SU-DHL-6 (cell line): Measurements from ENCODE around the gene CGB8.

Source experiments
- H2AFZ ChIP-seq: fragments of 200-600 bp; sonication (generic); 2 replicates; pipeline ENCODE4 v1.6.1; 2014; ENCODE audit warnings: low read depth, mild to moderate bottlenecking, moderate library complexity, mixed read lengths, antibody characterized with exemption, low read length; ENCODE audit not compliant: severe bottlenecking
- H3F3A ChIP-seq: fragments of 200-600 bp; shearing (Covaris generic); 2 replicates; pipeline ENCODE4 v1.6.0; 2016; ENCODE audit warnings: antibody characterized with exemption, mild to moderate bottlenecking; ENCODE audit not compliant: insufficient read depth
- H3K27ac ChIP-seq: fragments of 200-600 bp; sonication (generic); 2 replicates; pipeline ENCODE4 v1.5.1; 2016; ENCODE audit warnings: low read depth, mild to moderate bottlenecking, low read length, moderate library complexity, mixed read lengths
- H3K27me3 ChIP-seq: fragments of 200-600 bp; sonication (generic), shearing (Covaris generic); 2 replicates; pipeline ENCODE4 v1.6.0; 2014; ENCODE audit warnings: mild to moderate bottlenecking, low read length
- H3K36me3 ChIP-seq: fragments of 200-600 bp; sonication (generic); 2 replicates; pipeline ENCODE4 v1.6.1; 2014; ENCODE audit warnings: mild to moderate bottlenecking, low read length, mixed read lengths
- H3K4me2 ChIP-seq: fragments of 300-600, 200-600 bp; shearing (Covaris generic), sonication (generic); 2 replicates; pipeline ENCODE4 v1.6.0; 2014; ENCODE audit warnings: low read length, low read depth, mild to moderate bottlenecking; ENCODE audit not compliant: poor library complexity, severe bottlenecking
- H3K4me3 ChIP-seq: fragments of 200-600 bp; sonication (generic); 2 replicates; pipeline ENCODE4 v1.5.1; 2014; ENCODE audit warnings: antibody characterized with exemption, low read length, mild to moderate bottlenecking, mixed read lengths; ENCODE audit not compliant: insufficient read depth, poor library complexity, severe bottlenecking
- H3K79me2 ChIP-seq: fragments of 200-600 bp; sonication (generic); 2 replicates; pipeline ENCODE4 v1.6.1; 2014; ENCODE audit warnings: mild to moderate bottlenecking, low read length, moderate library complexity; ENCODE audit not compliant: insufficient read depth
- H3K9ac ChIP-seq: fragments of 200-600 bp; sonication (generic); 2 replicates; pipeline ENCODE4 v1.7.0; 2014; ENCODE audit warnings: mild to moderate bottlenecking, low read length
- H3K9me2 ChIP-seq: fragments of 200-600 bp; sonication (generic); replicated peaks from 2 replicates; pipeline ENCODE4 v1.6.1; 2014; ENCODE audit warnings: low read length; ENCODE audit not compliant: insufficient read depth
- H3K9me3 ChIP-seq: fragments of 200-600 bp; sonication (generic); 2 replicates; pipeline ENCODE4 v1.6.1; 2014; ENCODE audit warnings: low read length, mixed read lengths; ENCODE audit not compliant: insufficient read depth
- H4K20me1 ChIP-seq: fragments of 200-600 bp; sonication (generic); 2 replicates; pipeline ENCODE4 v1.6.1; 2014; ENCODE audit warnings: low read depth, mild to moderate bottlenecking, antibody characterized with exemption, low read length, moderate library complexity, mixed read lengths
- CTCF ChIP-seq: fragments of 200-600 bp; sonication (generic); IDR thresholded peaks from one replicate; pipeline ENCODE4 v1.5.1; 2017; ENCODE audit warnings: antibody characterized with exemption, mild to moderate bottlenecking, low read length, moderate library complexity; ENCODE audit not compliant: insufficient read depth, poor library complexity, severe bottlenecking
- EZH2phosphoT487 ChIP-seq: fragments of 200-600 bp; sonication (generic), shearing (Covaris generic); conservative IDR thresholded peaks from 2 replicates; pipeline ENCODE4 v1.6.1; 2018; ENCODE audit warnings: mild to moderate bottlenecking, antibody characterized with exemption, low read length, moderate library complexity, mixed read lengths

The CGB8 gene

GRCh38 chr19:49065905-49066512 is 17.1 kb upstream of the CGB8 start:
- Histone ChIP-seq H3K4me3 (no peak overlapping the region), H3K9me3 (no peaks in the 10 kb centered on the region), H3K9ac (no peak overlapping the region), H3K27me3 (no peaks in the 10 kb centered on the region), H3K79me2 (no peaks in the 10 kb centered on the region), H3K27ac (no peak overlapping the region), H3K36me3 (no peaks in the 10 kb centered on the region), H3K9me2 (no peaks in the 10 kb centered on the region), H2AFZ (no peak overlapping the region), H4K20me1 (no peaks in the 10 kb centered on the region), H3K4me2 (no peak overlapping the region), H3F3A (no peaks in the 10 kb centered on the region)
- no peak for TF ChIP-seq CTCF
- no peak for TF ChIP-seq EZH2phosphoT487

- Histone ChIP-seq H3K4me3 (no peak within 1 kb of the TSS), H3K36me3 (no peaks in the 10 kb centered on the region), H2AFZ (no peak within 1 kb of the TSS), H3K9me3 (no peaks in the 10 kb centered on the region), H4K20me1 (no peaks in the 10 kb centered on the region), H3K4me2 (no peak within 1 kb of the TSS), H3K79me2 (no peaks in the 10 kb centered on the region), H3K27ac (no peak within 1 kb of the TSS), H3K9me2 (no peaks in the 10 kb centered on the region), H3F3A (no peaks in the 10 kb centered on the region), H3K27me3 (no peaks in the 10 kb centered on the region), H3K9ac (no peak within 1 kb of the TSS)
- no peak for TF ChIP-seq CTCF
- no peak for TF ChIP-seq EZH2phosphoT487
Measured at GRCh38 chr19:49064768-49065611, 16.1 kb upstream of the CGB8 start, which contains the start of gene NTF4. NTF4 (minus strand) TSS chr19:49064818; CDS start chr19:49061997, 2,821 bp downstream.

- no peaks in the 10 kb centered on the region for H3K9me2 ChIP-seq
- H2AFZ ChIP-seq: no peak overlapping the region
- H3K36me3 ChIP-seq: no peaks in the 10 kb centered on the region
- no peak overlapping the region for H3K4me3 ChIP-seq
- no peaks in the 10 kb centered on the region for H3K27me3 ChIP-seq
- no peak overlapping the region for H3K4me2 ChIP-seq
- no peaks in the 10 kb centered on the region for H3F3A ChIP-seq
- TF ChIP-seq EZH2phosphoT487 (no peak), CTCF (no peak)
- H4K20me1 ChIP-seq: no peaks in the 10 kb centered on the region
- H3K9me3 ChIP-seq: no peaks in the 10 kb centered on the region
- no peak overlapping the region for H3K9ac ChIP-seq
- no peaks in the 10 kb centered on the region for H3K79me2 ChIP-seq
- no peak overlapping the region for H3K27ac ChIP-seq
Measured at GRCh38 chr19:49064029-49064629, 15.2 kb upstream of the CGB8 start.
